Caco-2 (cell line): ENCODE results near the gene ZNF521. TPM values are rescaled to one million over a fixed set of nuclear protein-coding genes. Genes with fewer than 3 reads are reported as not detected.

Experiments
- BruUV-seq: library from RNA; stranded (reverse); fragments of 400-500 nt; replicated peaks from 2 replicates; lab custom pipeline; 2021; lab: Mats Ljungman, UMichigan
- CTCF ChIA-PET: fragments of 300-600 bp; sonication (Branson Sonifier 250); formaldehyde crosslinking; loops from one replicate; lab custom pipeline; 2022; ENCODE audit warnings: antibody characterized with exemption; lab: Charles Lee
- POLR2A ChIA-PET: fragments of 300-600 bp; sonication (Branson Sonifier 250); formaldehyde crosslinking; loops from one replicate; lab custom pipeline; 2022; ENCODE audit warnings: antibody characterized with exemption; lab: Charles Lee
- DNase-seq, 2 experiments: peaks; one replicate each; pipeline versions ENCODE4 v3.0.0 to v3.0.0-alpha.2; 2020 to 2022
- H3K27me3 ChIP-seq: replicated peaks from 2 replicates; pipeline ENCODE4 v1.6.0; 2011; ENCODE audit warnings: low read length; ENCODE audit not compliant: control insufficient read depth, insufficient read depth
- H3K36me3 ChIP-seq: 2 replicates; pipeline ENCODE4 v1.5.1; 2011; ENCODE audit warnings: low read length; ENCODE audit not compliant: control insufficient read depth, insufficient read depth
- H3K4me1 ChIP-seq: fragments of 250-450 bp; sonication (Bioruptor Pico); 2 replicates; pipeline ENCODE4 v1.5.1; 2020; ENCODE audit warnings: mild to moderate bottlenecking
- H3K4me3 ChIP-seq: 2 replicates; pipeline ENCODE4 v1.5.1; 2011; ENCODE audit warnings: low read depth, mild to moderate bottlenecking, control low read depth, low read length
- H3K9me3 ChIP-seq: fragments of 250-450 bp; sonication (Bioruptor Pico); 2 replicates; pipeline ENCODE4 v1.5.1; 2020; ENCODE audit warnings: mild to moderate bottlenecking, moderate library complexity
- H3K27ac Mint-ChIP-seq: one replicate; pipeline ENCODE4 v1.8.0; 2022; ENCODE audit warnings: mixed read lengths; ENCODE audit not compliant: unreplicated experiment
- H3K27me3 Mint-ChIP-seq: one replicate; pipeline ENCODE4 v1.8.0; 2022; ENCODE audit warnings: mixed read lengths; ENCODE audit not compliant: insufficient read depth, unreplicated experiment
- H3K36me3 Mint-ChIP-seq: one replicate; pipeline ENCODE4 v1.8.0; 2022; ENCODE audit warnings: mild to moderate bottlenecking, mixed read lengths; ENCODE audit not compliant: insufficient read depth, unreplicated experiment
- H3K4me1 Mint-ChIP-seq: one replicate; pipeline ENCODE4 v1.8.0; 2022; ENCODE audit warnings: low read depth, mixed read lengths; ENCODE audit not compliant: unreplicated experiment
- H3K4me3 Mint-ChIP-seq: one replicate; pipeline ENCODE4 v1.8.0; 2022; ENCODE audit warnings: mild to moderate bottlenecking, moderate library complexity, mixed read lengths; ENCODE audit not compliant: unreplicated experiment
- H3K9me3 Mint-ChIP-seq: one replicate; pipeline ENCODE4 v1.8.0; 2022; ENCODE audit warnings: mixed read lengths; ENCODE audit not compliant: unreplicated experiment
- CTCF ChIP-seq, 2 experiments: fragments of 200-600 bp in 1 of 2; IDR thresholded peaks; 1 replicate in 1 of 2; 2 replicates in 1 of 2; pipeline versions ENCODE4 v1.5.1 to v1.8.0; 2011 to 2022; ENCODE audit warnings: antibody characterized with exemption in 1 of 2, control low read depth in 1 of 2, inconsistent platforms in 1 of 2, low read depth in 1 of 2, low read length in 1 of 2, mild to moderate bottlenecking in 1 of 2, moderate library complexity in 1 of 2; ENCODE audit not compliant: insufficient read depth in 1 of 2, severe bottlenecking in 1 of 2, unreplicated experiment in 1 of 2
- intact Hi-C: fragments of 100-400 bp; cut with micrococcal nuclease; formaldehyde crosslinking; loops from one replicate; pipeline ENCODE4 v1.10.0; 2022; ENCODE audit not compliant: unreplicated experiment
- total RNA-seq: library from RNA; stranded (reverse); gene quantifications from 2 replicates; pipeline ENCODE4 v1.2.3, GENCODE V29; 2022

ZNF521 gene
- total RNA-seq, 1 experiment from 2014 or later = not detected

- Histone ChIP-seq H3K4me3 (no peak overlapping the region), H3K9me3 (no peaks in the 10 kb centered on the region), H3K27me3 (no peaks in the 10 kb centered on the region), H3K36me3 (no peaks in the 10 kb centered on the region), H3K4me1 (no peaks in the 10 kb centered on the region)
- Mint-ChIP-seq H3K4me3 (no peak overlapping the region), H3K36me3 (no peaks in the 10 kb centered on the region), H3K4me1 (no peaks in the 10 kb centered on the region), H3K27me3 (no peaks in the 10 kb centered on the region), H3K27ac (no peak overlapping the region), H3K9me3 (no peaks in the 10 kb centered on the region)
- no peak for DNase-seq
- CTCF ChIA-PET = no interaction called here
- BruUV-seq = no TSS peak
- intact Hi-C loops = no loop called here
- TF ChIP-seq CTCF (IDR thresholded peaks at IDR 0.05; ENCODE audit: insufficient read depth in 1 of 2, low read depth in 1 of 2, low read length in 1 of 2, severe bottlenecking in 1 of 2, unreplicated experiment in 1 of 2) = no peak
- POLR2A ChIA-PET = no interaction called here
Measured at GRCh38 chr18:25373432-25374179, 21.6 kb upstream of the ZNF521 start.

- no peaks in the 10 kb centered on the region for H3K36me3 ChIP-seq
- no peak overlapping the region for H3K4me3 ChIP-seq
- POLR2A ChIA-PET = no interaction called here
- BruUV-seq = no TSS peak
- intact Hi-C loops = no loop called here
- Mint-ChIP-seq H3K9me3 (no peaks in the 10 kb centered on the region), H3K4me1 (no peaks in the 10 kb centered on the region), H3K27ac (no peak overlapping the region), H3K36me3 (no peaks in the 10 kb centered on the region), H3K27me3 (peaks cover 4% of the 10 kb centered on the region), H3K4me3 (no peak overlapping the region)
- CTCF ChIA-PET = no interaction called here
- no peak for TF ChIP-seq CTCF (IDR thresholded peaks at IDR 0.05; ENCODE audit: insufficient read depth in 1 of 2, low read depth in 1 of 2, low read length in 1 of 2, severe bottlenecking in 1 of 2, unreplicated experiment in 1 of 2)
- DNase-seq = no peak
- H3K27me3 ChIP-seq = no peaks in the 10 kb centered on the region
- H3K9me3 ChIP-seq = no peaks in the 10 kb centered on the region
- H3K4me1 ChIP-seq = no peaks in the 10 kb centered on the region
Measured at GRCh38 chr18:25370391-25370790, 18.4 kb upstream of the ZNF521 start.

GRCh38 chr18:25365242-25365641, 13.3 kb upstream of the ZNF521 start:
- no peaks in the 10 kb centered on the region for H3K36me3 ChIP-seq
- ChIA-PET CTCF (no interaction called here), POLR2A (no interaction called here)
- H3K36me3 Mint-ChIP-seq = no peaks in the 10 kb centered on the region
- H3K4me1 ChIP-seq = no peaks in the 10 kb centered on the region
- DNase-seq = no peak
- no peak overlapping the region for H3K4me3 Mint-ChIP-seq
- intact Hi-C loops = no loop called here
- H3K9me3 Mint-ChIP-seq = no peaks in the 10 kb centered on the region
- H3K27me3 Mint-ChIP-seq = peaks cover 12% of the 10 kb centered on the region
- no TSS peak for BruUV-seq
- no peak overlapping the region for H3K4me3 ChIP-seq
- H3K27ac Mint-ChIP-seq = no peak overlapping the region
- no peaks in the 10 kb centered on the region for H3K4me1 Mint-ChIP-seq
- no peaks in the 10 kb centered on the region for H3K27me3 ChIP-seq
- TF ChIP-seq CTCF (IDR thresholded peaks at IDR 0.05; ENCODE audit: insufficient read depth in 1 of 2, low read depth in 1 of 2, low read length in 1 of 2, severe bottlenecking in 1 of 2, unreplicated experiment in 1 of 2) = no peak
- no peaks in the 10 kb centered on the region for H3K9me3 ChIP-seq
